Activated CD8-positive, alpha-beta memory T cell treated with anti-CD3 and anti-CD28 coated beads, Interleukin-2, amount 10 ng/mL, durations not matched to agents 7 days and 5 days (primary cell): ENCODE results near the gene ANTXR1. TPM values are rescaled to one million over a fixed set of nuclear protein-coding genes. Genes with fewer than 3 reads are reported as not detected.
"Not testable (repeated sequence)": the region's sequence is repeated elsewhere in the genome, so short reads cannot be mapped to it uniquely, and the experiment has no call there.

Experiments
- ATAC-seq: fragments of 150-1000 bp; cut with Tn5 transposase; one replicate; pipeline ENCODE4 v1.10.0; 2021; ENCODE audit warnings: moderate library complexity
- CTCF ChIA-PET: fragments of 350-600 bp; sonication (Branson Sonifier 250); formaldehyde crosslinking; loops from one replicate; lab custom pipeline; 2021; ENCODE audit warnings: antibody characterized with exemption; lab: Charles Lee
- DNase-seq: peaks from one replicate; pipeline ENCODE4 v3.0.0-alpha.2; 2020
- H3K27ac Mint-ChIP-seq: one replicate; pipeline ENCODE4 v1.8.0; 2021; ENCODE audit warnings: mild to moderate bottlenecking, mixed read lengths
- H3K27me3 Mint-ChIP-seq: one replicate; pipeline ENCODE4 v1.8.0; 2021; ENCODE audit warnings: mixed read lengths
- H3K36me3 Mint-ChIP-seq: one replicate; pipeline ENCODE4 v1.8.0; 2021; ENCODE audit warnings: mild to moderate bottlenecking, mixed read lengths
- H3K4me1 Mint-ChIP-seq: one replicate; pipeline ENCODE4 v1.8.0; 2021; ENCODE audit warnings: mixed read lengths
- H3K4me3 Mint-ChIP-seq: one replicate; pipeline ENCODE4 v1.8.0; 2021; ENCODE audit warnings: mild to moderate bottlenecking, moderate library complexity, mixed read lengths
- H3K9me3 Mint-ChIP-seq: one replicate; pipeline ENCODE4 v1.8.0; 2022; ENCODE audit warnings: low read depth, mixed read lengths
- total RNA-seq, 2 experiments: library from RNA; stranded (reverse); gene quantifications; one replicate each; pipeline ENCODE4 v1.2.3, GENCODE V29; 2021

The ANTXR1 gene
- total RNA-seq, 2 experiments from 2014 or later, result 0.23 TPM; not detected in 1

DNA sequence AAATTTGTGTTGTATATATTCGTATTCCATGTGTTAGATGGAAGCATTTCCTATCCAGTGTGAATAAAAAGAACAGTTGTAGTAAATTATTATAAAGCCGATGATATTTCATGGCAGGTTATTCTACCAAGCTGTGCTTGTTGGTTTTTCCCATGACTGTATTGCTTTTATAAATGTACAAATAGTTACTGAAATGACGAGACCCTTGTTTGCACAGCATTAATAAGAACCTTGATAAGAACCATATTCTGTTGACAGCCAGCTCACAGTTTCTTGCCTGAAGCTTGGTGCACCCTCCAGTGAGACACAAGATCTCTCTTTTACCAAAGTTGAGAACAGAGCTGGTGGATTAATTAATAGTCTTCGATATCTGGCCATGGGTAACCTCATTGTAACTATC is 235.3 kb downstream of the ANTXR1 start:
- H3K9me3 Mint-ChIP-seq, result no peaks in the 10 kb centered on the region
- ATAC-seq (no peak), DNase-seq (no peak)

DNA sequence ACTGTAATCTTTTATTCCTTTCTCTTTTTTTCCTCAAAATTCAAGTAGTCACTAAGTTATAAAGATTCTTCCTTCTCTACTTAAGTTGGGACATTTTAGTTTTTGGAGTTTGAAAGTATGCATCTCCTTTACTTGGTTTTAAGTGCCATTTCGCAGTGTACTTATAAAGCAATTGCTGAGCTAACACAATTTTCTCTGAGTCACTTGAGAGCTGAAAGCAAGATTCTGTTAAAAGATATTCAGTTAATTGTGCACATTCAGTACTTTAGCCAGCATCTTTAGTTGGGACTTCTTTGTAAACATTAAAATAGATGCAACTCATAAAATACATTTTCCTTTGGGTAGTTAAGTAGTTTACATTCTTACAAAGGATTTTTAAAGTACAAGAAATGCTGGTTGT is 238.0 kb downstream of the ANTXR1 start:
- CTCF ChIA-PET, result no interaction called here
- ATAC-seq, result no peak

More for the DNA sequence above, 235.3 kb downstream of the ANTXR1 start:
- H3K4me1 Mint-ChIP-seq, result no peaks in the 10 kb centered on the region
- CTCF ChIA-PET, result no interaction called here
- H3K36me3 Mint-ChIP-seq, result no peaks in the 10 kb centered on the region
- peaks cover 53% of the 10 kb centered on the region for H3K27me3 Mint-ChIP-seq
- no peak overlapping the region for H3K4me3 Mint-ChIP-seq
- H3K27ac Mint-ChIP-seq, result no peak overlapping the region

DNA sequence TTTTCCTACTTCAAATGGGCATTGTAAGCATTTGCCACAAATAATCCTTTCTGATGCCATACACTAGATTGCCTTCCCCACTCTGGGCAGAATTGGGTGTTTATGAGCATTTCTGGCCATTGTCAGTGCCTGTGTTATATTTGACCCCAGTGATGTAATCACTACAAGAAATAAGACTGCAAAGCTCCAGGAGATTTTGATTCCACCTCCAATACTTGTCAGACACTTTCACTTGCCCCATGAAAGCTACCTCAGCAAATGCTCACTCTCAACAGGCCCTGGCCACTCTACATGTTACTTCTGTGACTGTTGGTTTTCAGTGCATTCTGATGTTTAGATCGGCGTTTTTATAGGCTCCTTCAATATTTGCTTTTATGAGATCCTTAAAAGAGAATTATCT is 239.0 kb downstream of the ANTXR1 start:
- Mint-ChIP-seq H3K36me3 (no peaks in the 10 kb centered on the region), H3K4me1 (no peaks in the 10 kb centered on the region), H3K9me3 (no peaks in the 10 kb centered on the region), H3K27me3 (peaks cover 49% of the 10 kb centered on the region), H3K27ac (no peak overlapping the region), H3K4me3 (no peak overlapping the region)
- ATAC-seq (no peak), DNase-seq (no peak)
- CTCF ChIA-PET, result no interaction called here

More for the DNA sequence above, 238.0 kb downstream of the ANTXR1 start:
- H3K27me3 Mint-ChIP-seq, result peaks cover 54% of the 10 kb centered on the region
- no peak for DNase-seq
- H3K4me1 Mint-ChIP-seq, result no peaks in the 10 kb centered on the region
- H3K9me3 Mint-ChIP-seq, result no peaks in the 10 kb centered on the region
- no peaks in the 10 kb centered on the region for H3K36me3 Mint-ChIP-seq
- no peak overlapping the region for H3K27ac Mint-ChIP-seq
- no peak overlapping the region for H3K4me3 Mint-ChIP-seq

DNA sequence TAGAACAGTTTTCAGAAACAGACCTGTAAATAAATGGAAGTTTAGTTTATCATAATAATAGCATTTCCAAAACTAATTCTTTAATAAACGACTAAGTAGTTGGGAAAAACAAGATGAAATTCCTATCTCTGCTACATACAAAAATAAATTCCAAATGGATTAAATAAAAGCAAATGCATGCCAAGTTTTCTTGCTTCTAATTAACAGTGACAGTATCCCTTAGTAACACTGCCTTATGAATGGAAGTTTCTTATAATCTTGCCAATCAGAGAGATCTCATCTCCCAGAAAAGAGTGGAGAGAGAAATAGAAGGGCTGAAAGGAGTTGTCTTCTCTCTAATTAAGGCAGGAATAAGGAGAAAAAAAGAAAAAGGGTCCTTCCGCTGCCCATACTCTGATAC is 240.1 kb downstream of the ANTXR1 start:
- Mint-ChIP-seq H3K9me3 (no peaks in the 10 kb centered on the region), H3K27me3 (peaks cover 55% of the 10 kb centered on the region), H3K4me1 (no peaks in the 10 kb centered on the region), H3K4me3 (no peak overlapping the region), H3K36me3 (no peaks in the 10 kb centered on the region), H3K27ac (no peak overlapping the region)
- CTCF ChIA-PET, result no interaction called here
- ATAC-seq, result no peak
- no peak for DNase-seq

DNA sequence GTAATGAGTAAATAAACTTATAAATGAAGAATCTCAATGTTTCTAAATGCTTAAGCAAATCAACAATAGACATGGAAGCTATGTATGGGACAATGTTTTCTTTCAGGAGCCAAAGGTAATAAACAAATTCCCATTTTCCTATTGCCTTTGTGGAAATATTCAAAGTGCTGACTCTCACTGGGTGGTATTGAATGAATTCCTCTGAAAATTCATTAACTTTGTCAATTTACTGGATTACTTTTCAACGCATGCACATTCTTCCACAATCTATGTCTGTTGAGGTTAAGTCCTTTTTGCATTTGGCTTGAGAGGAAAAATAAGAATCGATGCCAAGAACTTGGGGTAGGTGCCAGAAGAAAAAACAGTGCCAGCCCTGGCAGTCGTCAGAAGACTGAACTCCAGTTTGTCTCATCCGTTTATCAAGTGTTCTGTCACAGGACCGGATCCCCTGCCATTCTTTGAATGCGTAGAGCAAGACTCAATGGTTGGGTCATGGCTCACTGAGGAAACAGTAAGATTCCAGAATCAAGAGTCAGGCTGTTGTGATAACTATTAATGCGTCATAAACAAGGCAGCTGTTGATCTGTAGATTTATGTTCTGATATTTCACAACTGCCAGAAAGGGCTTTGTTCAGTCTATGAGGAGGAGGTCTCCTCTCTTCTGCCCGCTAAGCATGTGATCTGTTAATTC is 240.8 kb downstream of the ANTXR1 start:
- Mint-ChIP-seq H3K4me1 (no peaks in the 10 kb centered on the region), H3K27me3 (peaks cover 56% of the 10 kb centered on the region), H3K4me3 (no peak overlapping the region), H3K9me3 (peaks cover 2% of the 10 kb centered on the region), H3K36me3 (no peaks in the 10 kb centered on the region), H3K27ac (no peak overlapping the region)
- DNase-seq, result no peak
- no peak for ATAC-seq
- CTCF ChIA-PET, result no interaction called here

DNA sequence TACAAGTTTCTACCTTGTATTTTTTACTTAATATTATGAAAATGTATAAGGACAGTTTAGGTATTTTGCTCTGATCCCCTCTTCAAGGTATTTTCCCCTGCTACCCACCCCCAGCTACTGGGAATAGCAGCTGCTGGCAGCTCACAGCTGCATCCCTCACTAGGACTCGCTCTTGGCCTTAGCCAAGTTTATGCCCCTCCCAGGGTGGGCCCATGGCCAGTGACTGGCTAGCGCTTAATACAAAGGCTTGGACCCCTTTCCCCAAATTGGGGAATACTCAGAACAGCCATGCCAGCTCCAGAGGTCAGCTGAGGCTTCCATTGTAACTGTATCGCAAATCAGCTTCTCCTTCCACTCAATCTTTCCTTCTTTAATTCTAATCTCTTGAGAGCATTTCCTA is 242.8 kb downstream of the ANTXR1 start:
- H3K27ac Mint-ChIP-seq, result no peak overlapping the region
- CTCF ChIA-PET, result no interaction called here
- H3K4me3 Mint-ChIP-seq, result no peak overlapping the region
- no peak for DNase-seq
- no peak for ATAC-seq
- no peaks in the 10 kb centered on the region for H3K36me3 Mint-ChIP-seq
- H3K9me3 Mint-ChIP-seq, result peaks cover 5% of the 10 kb centered on the region
- no peaks in the 10 kb centered on the region for H3K4me1 Mint-ChIP-seq
- peaks cover 47% of the 10 kb centered on the region for H3K27me3 Mint-ChIP-seq

DNA sequence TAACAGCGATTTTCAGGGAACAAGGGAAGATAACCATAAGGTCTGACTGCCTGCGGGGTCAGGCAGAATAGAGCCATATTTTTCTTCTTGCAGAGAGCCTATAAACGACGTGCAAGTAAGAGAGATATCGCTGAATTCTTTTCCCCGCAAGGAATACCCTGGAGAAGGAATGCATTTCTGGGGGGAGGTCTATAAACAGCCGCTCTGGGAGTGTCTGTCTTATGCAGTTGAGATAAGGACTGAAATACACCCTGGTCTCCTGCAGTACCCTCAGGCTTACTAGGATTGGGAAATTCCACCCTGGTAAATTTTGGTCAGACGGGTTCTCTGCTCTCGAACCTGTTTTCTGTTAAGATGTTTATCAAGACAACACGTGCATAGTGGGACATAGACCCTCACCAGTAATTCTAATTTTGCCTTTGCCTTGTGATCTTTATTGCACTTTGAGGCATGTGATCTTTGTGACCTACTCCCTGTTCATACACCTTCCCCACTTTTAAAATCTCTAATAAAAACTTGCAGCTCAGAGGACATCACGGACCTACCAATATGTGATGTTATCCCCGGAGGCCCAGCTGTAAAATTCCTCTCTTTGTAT is 247.1 kb downstream of the ANTXR1 start:
- ATAC-seq, H3K27ac Mint-ChIP-seq, CTCF ChIA-PET, H3K4me3 Mint-ChIP-seq, DNase-seq, H3K36me3 Mint-ChIP-seq, H3K4me1 Mint-ChIP-seq, H3K9me3 Mint-ChIP-seq: not testable (repeated sequence)
- H3K27me3 Mint-ChIP-seq, result peaks cover 34% of the 10 kb centered on the region

DNA sequence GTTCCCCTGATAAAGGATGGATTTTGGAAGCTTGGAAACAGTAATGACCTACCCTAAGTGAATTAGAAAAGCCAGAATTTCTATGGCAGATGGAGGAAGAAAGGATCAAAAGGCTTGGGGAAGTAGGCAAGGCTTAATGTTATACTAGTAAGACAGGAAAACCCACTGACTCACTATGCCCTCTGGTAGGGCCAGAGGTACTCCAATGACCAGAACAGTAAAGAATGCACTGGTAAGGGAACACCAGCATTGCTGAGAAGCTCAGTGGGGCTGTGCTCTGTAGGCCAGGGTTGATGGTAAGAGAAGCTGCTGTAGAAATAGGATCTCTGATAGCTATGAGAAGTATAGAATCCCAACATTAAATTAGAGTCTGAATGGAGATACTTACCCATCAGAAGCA is 247.7 kb downstream of the ANTXR1 start:
- DNase-seq (no peak), ATAC-seq (no peak)
- H3K36me3 Mint-ChIP-seq, result no peaks in the 10 kb centered on the region
- no peaks in the 10 kb centered on the region for H3K4me1 Mint-ChIP-seq
- H3K9me3 Mint-ChIP-seq, result peaks cover 7% of the 10 kb centered on the region
- no peak overlapping the region for H3K27ac Mint-ChIP-seq
- peaks cover 36% of the 10 kb centered on the region for H3K27me3 Mint-ChIP-seq
- H3K4me3 Mint-ChIP-seq, result no peak overlapping the region
- CTCF ChIA-PET, result no interaction called here

DNA sequence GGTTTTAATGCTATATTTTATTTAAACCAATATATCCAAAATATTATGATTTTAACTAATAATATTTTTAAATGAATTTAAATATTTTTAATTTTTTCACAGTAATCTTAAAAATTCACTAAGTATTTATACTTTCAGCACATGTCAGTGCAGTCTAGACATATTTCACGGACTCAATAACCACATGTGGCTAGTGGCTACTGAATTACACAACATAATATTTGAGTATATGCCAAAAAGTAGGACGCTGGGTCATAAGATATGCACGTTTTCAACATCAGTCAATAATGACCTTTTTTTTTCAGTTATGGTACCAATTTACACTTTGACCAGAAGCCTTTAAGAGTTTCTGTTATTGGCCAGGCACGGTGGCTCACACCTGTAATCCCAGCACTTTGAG is 256.4 kb downstream of the ANTXR1 start:
- DNase-seq (no peak), ATAC-seq (no peak)
- no peak overlapping the region for H3K4me3 Mint-ChIP-seq
- H3K27ac Mint-ChIP-seq, result no peak overlapping the region
- CTCF ChIA-PET, result no interaction called here
- no peaks in the 10 kb centered on the region for H3K9me3 Mint-ChIP-seq
- H3K36me3 Mint-ChIP-seq, result no peaks in the 10 kb centered on the region
- H3K27me3 Mint-ChIP-seq, result peaks cover 45% of the 10 kb centered on the region
- H3K4me1 Mint-ChIP-seq, result no peaks in the 10 kb centered on the region

DNA sequence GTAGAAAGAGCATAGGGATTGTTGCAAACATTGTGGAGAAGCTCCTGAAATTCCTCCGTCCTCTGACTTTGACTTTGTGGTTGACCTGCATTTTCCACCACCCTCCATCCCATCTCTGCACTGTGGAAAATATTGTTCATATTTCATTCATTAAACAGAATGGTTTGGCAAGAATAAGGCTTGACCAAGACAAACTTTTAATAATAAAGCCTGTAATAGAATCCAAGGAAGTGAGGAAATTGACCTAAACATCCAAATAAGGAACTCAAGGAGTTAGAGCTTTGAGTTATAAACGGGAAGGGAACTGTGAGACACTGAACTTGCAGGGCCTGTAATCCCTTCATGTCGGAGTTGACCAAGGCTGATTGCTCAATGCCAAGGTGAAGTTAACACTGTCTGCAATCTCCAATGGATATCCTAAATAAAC is 258.9 kb downstream of the ANTXR1 start:
- no peak for ATAC-seq
- no peak for DNase-seq
- H3K27me3 Mint-ChIP-seq, result peaks cover 49% of the 10 kb centered on the region
- H3K36me3 Mint-ChIP-seq, result no peaks in the 10 kb centered on the region
- no peak overlapping the region for H3K27ac Mint-ChIP-seq
- no peaks in the 10 kb centered on the region for H3K4me1 Mint-ChIP-seq
- H3K4me3 Mint-ChIP-seq, result no peak overlapping the region
- CTCF ChIA-PET, result interaction anchor here (0.9 kb wide), 1 partner anchor 34 kb away, joined by 3 read pairs; no protein-coding TSS in a partner anchor
- no peaks in the 10 kb centered on the region for H3K9me3 Mint-ChIP-seq

DNA sequence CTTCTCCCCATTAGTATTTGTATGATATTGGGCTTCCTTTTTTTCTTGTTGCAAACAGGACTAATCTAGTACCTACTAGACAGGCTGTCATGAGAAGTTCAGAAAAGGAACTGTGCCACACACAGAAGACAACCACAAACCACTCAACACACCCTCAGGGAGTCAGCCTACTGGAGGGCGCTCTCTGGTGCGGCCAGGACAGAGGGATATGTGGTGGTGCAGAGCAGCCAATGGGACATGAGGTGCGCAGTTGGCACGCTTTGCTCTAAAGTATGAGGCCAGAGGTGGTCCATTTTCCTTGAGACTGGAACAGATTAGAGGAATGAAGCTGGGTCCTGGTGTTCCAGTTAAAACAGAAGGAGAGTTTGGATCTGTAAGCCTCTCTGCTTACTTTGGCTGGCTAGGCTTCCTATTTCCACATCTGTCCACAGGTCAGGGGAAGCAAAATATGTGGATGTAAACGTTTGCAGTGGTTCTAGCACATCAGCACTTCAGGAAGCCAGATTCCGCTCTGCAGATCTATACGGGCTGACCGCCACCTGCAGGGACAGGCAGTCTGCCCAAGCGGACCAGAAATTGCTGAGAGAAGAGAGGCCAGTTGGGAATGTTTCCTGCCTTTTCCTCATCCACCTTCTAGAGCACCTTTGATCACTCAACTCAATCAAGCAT is 260.0 kb downstream of the ANTXR1 start:
- H3K36me3 Mint-ChIP-seq, result no peaks in the 10 kb centered on the region
- H3K27me3 Mint-ChIP-seq, result peaks cover 55% of the 10 kb centered on the region
- H3K4me3 Mint-ChIP-seq, result no peak overlapping the region
- DNase-seq (no peak), ATAC-seq (no peak)
- H3K4me1 Mint-ChIP-seq, result no peaks in the 10 kb centered on the region
- no peak overlapping the region for H3K27ac Mint-ChIP-seq
- no peaks in the 10 kb centered on the region for H3K9me3 Mint-ChIP-seq
- CTCF ChIA-PET, result no interaction called here

DNA sequence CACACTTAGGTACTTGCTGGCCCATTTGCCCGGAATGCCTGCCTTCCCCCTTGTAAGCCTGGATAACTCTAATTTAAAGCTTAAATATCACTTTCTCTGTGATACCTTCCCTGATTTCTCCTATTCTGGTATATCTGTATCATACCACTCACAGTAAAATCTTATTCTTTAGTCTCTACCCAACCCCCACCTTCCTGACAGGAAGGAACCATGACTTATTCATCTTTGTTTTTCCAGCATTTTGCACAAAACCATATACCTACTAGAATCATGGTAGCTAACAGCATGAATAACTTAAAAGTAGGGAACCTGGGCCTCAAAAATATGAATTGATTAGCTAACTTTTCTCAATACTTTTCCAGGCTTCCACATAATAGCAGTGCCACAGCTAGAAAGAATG is 262.5 kb downstream of the ANTXR1 start:
- H3K4me1 Mint-ChIP-seq, result no peaks in the 10 kb centered on the region
- H3K27me3 Mint-ChIP-seq, result peaks cover 48% of the 10 kb centered on the region
- no peak overlapping the region for H3K27ac Mint-ChIP-seq
- H3K4me3 Mint-ChIP-seq, result no peak overlapping the region
- no peaks in the 10 kb centered on the region for H3K36me3 Mint-ChIP-seq
- DNase-seq (no peak), ATAC-seq (no peak)
- CTCF ChIA-PET, result no interaction called here
- H3K9me3 Mint-ChIP-seq, result no peaks in the 10 kb centered on the region

DNA sequence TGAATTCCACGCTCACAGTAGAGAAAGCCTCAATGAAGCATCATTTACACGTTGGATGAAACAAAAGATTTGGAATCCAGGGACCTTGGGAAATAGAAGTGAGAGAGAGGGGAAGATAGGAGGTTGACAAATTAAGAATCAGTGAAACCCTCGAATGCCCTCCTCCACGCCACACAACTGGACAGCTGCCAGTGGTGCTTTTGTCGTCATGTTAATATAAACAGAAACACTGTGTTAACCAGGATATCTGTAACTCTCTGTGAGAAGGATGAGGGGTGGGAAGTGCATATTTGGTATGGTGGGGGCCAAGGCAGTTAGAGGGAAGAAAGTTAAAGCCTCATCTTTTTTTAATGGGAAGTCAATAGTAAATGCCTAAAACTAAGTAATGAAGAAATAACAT is 265.4 kb downstream of the ANTXR1 start:
- no peaks in the 10 kb centered on the region for H3K9me3 Mint-ChIP-seq
- H3K27me3 Mint-ChIP-seq, result peaks cover 38% of the 10 kb centered on the region
- H3K36me3 Mint-ChIP-seq, result no peaks in the 10 kb centered on the region
- no peak for DNase-seq
- no peak overlapping the region for H3K4me3 Mint-ChIP-seq
- CTCF ChIA-PET, result no interaction called here
- ATAC-seq, result no peak
- H3K4me1 Mint-ChIP-seq, result no peaks in the 10 kb centered on the region
- no peak overlapping the region for H3K27ac Mint-ChIP-seq

DNA sequence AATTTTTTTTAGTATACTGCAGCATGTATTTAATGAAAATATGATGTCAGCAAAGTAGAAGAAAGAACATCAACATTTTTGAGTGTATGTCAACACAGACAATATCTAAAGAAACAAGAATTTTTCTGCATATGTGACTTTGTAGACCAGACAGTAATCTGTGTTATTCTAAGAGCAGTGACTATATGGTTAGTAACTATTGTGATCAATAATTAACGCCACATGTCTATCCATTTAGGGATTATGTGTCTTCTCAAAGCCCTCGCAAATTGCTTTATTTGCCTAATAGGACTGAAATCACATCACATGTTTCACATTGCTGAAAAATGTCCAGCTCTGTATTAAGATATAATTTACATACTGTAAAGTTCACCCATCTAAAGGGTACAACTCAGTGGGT is 266.2 kb downstream of the ANTXR1 start:
- ATAC-seq (no peak), DNase-seq (no peak)
- Mint-ChIP-seq H3K9me3 (no peaks in the 10 kb centered on the region), H3K27me3 (peaks cover 32% of the 10 kb centered on the region), H3K4me1 (no peaks in the 10 kb centered on the region), H3K27ac (no peak overlapping the region), H3K36me3 (no peaks in the 10 kb centered on the region), H3K4me3 (no peak overlapping the region)
- CTCF ChIA-PET, result no interaction called here
